Urinary bladder (tissue), 4 donors: ENCODE data around the gene RFLNA. TPM values are rescaled to one million over a fixed set of nuclear protein-coding genes. Genes with fewer than 3 reads are reported as not detected.

Experiments
- DNase-seq: peaks from one replicate; pipeline ENCODE4 v3.0.0-alpha.2; 2015; ENCODE audit errors: extremely low spot score
- H3K27ac ChIP-seq: one replicate; pipeline ENCODE4 v1.5.1; 2013; ENCODE audit warnings: low read depth, mild to moderate bottlenecking, moderate library complexity
- H3K36me3 ChIP-seq: one replicate; pipeline ENCODE4 v1.6.1; 2013; ENCODE audit warnings: mild to moderate bottlenecking, moderate library complexity; ENCODE audit not compliant: insufficient read depth
- H3K4me1 ChIP-seq: one replicate; pipeline ENCODE4 v1.6.1; 2013; ENCODE audit warnings: mild to moderate bottlenecking, moderate library complexity; ENCODE audit not compliant: insufficient read depth
- H3K4me3 ChIP-seq: one replicate; pipeline ENCODE4 v1.5.1; 2013; ENCODE audit warnings: low read depth, low read length
- WGBS: extraction: QIAGEN DNeasy Blood & Tissue Kit; methylation state at CpG from one replicate; pipeline ENCODE4 v1.1.7; 2013; 5-methylcytosine and 5-hydroxymethylcytosine counted together
- polyA plus RNA-seq: library from polyadenylated mRNA; stranded (reverse); fragments of 200-250 nt; gene quantifications from one replicate; pipeline ENCODE4 v1.2.3, GENCODE V29; 2013
- total RNA-seq: library from RNA; depleted of rRNA; stranded (reverse); fragments of >200 nt; gene quantifications from one replicate; pipeline ENCODE4 v1.2.3, GENCODE V29; 2014
- donor health status: healthy with polysubstance abuse.
- donor health status: healthy.

RFLNA gene
- total and polyA plus RNA-seq, 2 donors = 0.67 to 6.0 TPM

- 91% methylated on average over 32 of the region's 32 CpGs for WGBS
- H3K4me3 ChIP-seq = no peak overlapping the region
- no peak for DNase-seq
- no peaks in the 10 kb centered on the region for H3K4me1 ChIP-seq
- peaks cover 12% of the 10 kb centered on the region for H3K36me3 ChIP-seq
- H3K27ac ChIP-seq = no peak overlapping the region
These were observed 53.9 kb downstream of the RFLNA start for GRCh38 chr12:124348659-124349380.

- 94% methylated on average over 18 of the region's 18 CpGs for WGBS
- Histone ChIP-seq H3K4me3 (no peak overlapping the region), H3K4me1 (no peaks in the 10 kb centered on the region), H3K27ac (no peak overlapping the region), H3K36me3 (peaks cover 12% of the 10 kb centered on the region)
- DNase-seq = no peak
These were observed 55.6 kb downstream of the RFLNA start for GRCh38 chr12:124350491-124350890.

GRCh38 chr12:124351422-124351821 is 56.5 kb downstream of the RFLNA start:
- Histone ChIP-seq H3K4me1 (no peaks in the 10 kb centered on the region), H3K4me3 (no peak overlapping the region), H3K27ac (no peak overlapping the region), H3K36me3 (peaks cover 10% of the 10 kb centered on the region)
- no peak for DNase-seq
- 79% methylated on average over 7 of the region's 7 CpGs for WGBS

- DNase-seq = no peak
- Histone ChIP-seq H3K4me1 (no peaks in the 10 kb centered on the region), H3K27ac (no peak overlapping the region), H3K36me3 (peaks cover 10% of the 10 kb centered on the region), H3K4me3 (no peak overlapping the region)
These were observed 57.4 kb downstream of the RFLNA start for GRCh38 chr12:124352257-124352656.

GRCh38 chr12:124352839-124353238 is 57.9 kb downstream of the RFLNA start:
- no peaks in the 10 kb centered on the region for H3K4me1 ChIP-seq
- no peak overlapping the region for H3K27ac ChIP-seq
- H3K4me3 ChIP-seq = no peak overlapping the region
- peaks cover 8% of the 10 kb centered on the region for H3K36me3 ChIP-seq
- no peak for DNase-seq
- WGBS = 27% methylated on average over 9 of the region's 9 CpGs

GRCh38 chr12:124354400-124354799 is 59.5 kb downstream of the RFLNA start:
- Histone ChIP-seq H3K4me3 (no peak overlapping the region), H3K36me3 (peaks cover 8% of the 10 kb centered on the region), H3K27ac (no peak overlapping the region), H3K4me1 (no peaks in the 10 kb centered on the region)
- WGBS = 92% methylated on average over 13 of the region's 13 CpGs
- no peak for DNase-seq

- DNase-seq = no peak
- no peak overlapping the region for H3K27ac ChIP-seq
- peaks cover 8% of the 10 kb centered on the region for H3K36me3 ChIP-seq
- WGBS = 96% methylated on average over 5 of the region's 5 CpGs
- peaks cover 2% of the 10 kb centered on the region for H3K4me1 ChIP-seq
- H3K4me3 ChIP-seq = no peak overlapping the region
These were observed 61.3 kb downstream of the RFLNA start for GRCh38 chr12:124356221-124356620.

GRCh38 chr12:124357616-124358015 is 62.7 kb downstream of the RFLNA start:
- Histone ChIP-seq H3K4me1 (peaks cover 2% of the 10 kb centered on the region), H3K4me3 (no peak overlapping the region), H3K36me3 (peaks cover 8% of the 10 kb centered on the region), H3K27ac (no peak overlapping the region)
- no peak for DNase-seq
- 95% methylated on average over 15 of the region's 15 CpGs for WGBS

GRCh38 chr12:124358572-124358971 is 63.7 kb downstream of the RFLNA start:
- peaks cover 2% of the 10 kb centered on the region for H3K4me1 ChIP-seq

GRCh38 chr12:124359671-124360581 is 65.0 kb downstream of the RFLNA start:
- Histone ChIP-seq H3K4me1 (peaks cover 2% of the 10 kb centered on the region), H3K36me3 (peaks cover 3% of the 10 kb centered on the region), H3K27ac (peak overlapping the region; percentile 28), H3K4me3 (no peak overlapping the region)
- DNase-seq = no peak
- 45% methylated on average over 37 of the region's 37 CpGs for WGBS

More at GRCh38 chr12:124358572-124358971, 63.7 kb downstream of the RFLNA start:
- peaks cover 10% of the 10 kb centered on the region for H3K36me3 ChIP-seq
- no peak overlapping the region for H3K27ac ChIP-seq
- H3K4me3 ChIP-seq = no peak overlapping the region
- 92% methylated on average over 11 of the region's 11 CpGs for WGBS
- DNase-seq = no peak

GRCh38 chr12:124361074-124361970 is 66.4 kb downstream of the RFLNA start:
- peaks cover 3% of the 10 kb centered on the region for H3K36me3 ChIP-seq
- no peak for DNase-seq
- H3K27ac ChIP-seq = no peak overlapping the region
- WGBS = 90% methylated on average over 21 of the region's 21 CpGs
- H3K4me1 ChIP-seq = peaks cover 2% of the 10 kb centered on the region
- no peak overlapping the region for H3K4me3 ChIP-seq

- H3K4me3 ChIP-seq = no peak overlapping the region
- no peak overlapping the region for H3K27ac ChIP-seq
- DNase-seq = no peak
- WGBS = 93% methylated on average over 15 of the region's 15 CpGs
- H3K36me3 ChIP-seq = peaks cover 3% of the 10 kb centered on the region
- H3K4me1 ChIP-seq = peaks cover 2% of the 10 kb centered on the region
These were observed 67.1 kb downstream of the RFLNA start for GRCh38 chr12:124361996-124362395.

- H3K27ac ChIP-seq = no peak overlapping the region
- H3K4me3 ChIP-seq = no peak overlapping the region
- peaks cover 3% of the 10 kb centered on the region for H3K36me3 ChIP-seq
- no peak for DNase-seq
- WGBS = 71% methylated on average over 23 of the region's 23 CpGs
- peaks cover 2% of the 10 kb centered on the region for H3K4me1 ChIP-seq
These were observed 68.6 kb downstream of the RFLNA start for GRCh38 chr12:124363353-124363965.
